Mesendoderm (in vitro differentiated cells): ENCODE data around the gene ENDOU.

Experiments
- DNase-seq: peaks from one replicate; pipeline ENCODE4 v3.0.0; 2013
- H2AK5ac ChIP-seq: 2 replicates; pipeline ENCODE4 v1.6.1; 2013; ENCODE audit warnings: low read length, inconsistent platforms
- H2BK120ac ChIP-seq: 2 replicates; pipeline ENCODE4 v1.6.1; 2013; ENCODE audit warnings: low read depth, mild to moderate bottlenecking, low read length, moderate library complexity, mixed read lengths
- H2BK15ac ChIP-seq: replicated peaks from 2 replicates; pipeline ENCODE4 v1.6.1; 2013; ENCODE audit warnings: low read depth, mild to moderate bottlenecking, moderate library complexity
- H2BK5ac ChIP-seq: 2 replicates; pipeline ENCODE4 v1.6.1; 2013; ENCODE audit warnings: low read length, inconsistent platforms
- H3K18ac ChIP-seq: 2 replicates; pipeline ENCODE4 v1.6.1; 2013; ENCODE audit warnings: mild to moderate bottlenecking, low read length, mixed read lengths
- H3K23ac ChIP-seq: one replicate; pipeline ENCODE4 v1.6.1; 2013; ENCODE audit warnings: low read length
- H3K27ac ChIP-seq: 2 replicates; pipeline ENCODE4 v1.5.1; 2013; ENCODE audit warnings: low read depth, mild to moderate bottlenecking, inconsistent platforms, low read length, moderate library complexity
- H3K27me3 ChIP-seq: 2 replicates; pipeline ENCODE4 v1.6.1; 2013; ENCODE audit warnings: low read length, control low read depth, mild to moderate bottlenecking, inconsistent platforms; ENCODE audit not compliant: insufficient read depth, poor library complexity
- H3K36me3 ChIP-seq: 2 replicates; pipeline ENCODE4 v1.6.1; 2013; ENCODE audit warnings: low read length, inconsistent platforms; ENCODE audit not compliant: control insufficient read depth, insufficient read depth
- H3K4ac ChIP-seq: one replicate; pipeline ENCODE4 v1.6.1; 2013; ENCODE audit warnings: low read depth, mild to moderate bottlenecking, low read length, moderate library complexity
- H3K4me1 ChIP-seq: 2 replicates; pipeline ENCODE4 v1.6.1; 2013; ENCODE audit warnings: low read depth, low read length, inconsistent platforms; ENCODE audit not compliant: control insufficient read depth
- H3K4me2 ChIP-seq: 2 replicates; pipeline ENCODE4 v1.6.1; 2013; ENCODE audit warnings: low read length
- H3K4me3 ChIP-seq: 2 replicates; pipeline ENCODE4 v1.5.1; 2013; ENCODE audit warnings: mild to moderate bottlenecking, low read length
- H3K56ac ChIP-seq: one replicate; pipeline ENCODE4 v1.6.1; 2013; ENCODE audit warnings: low read length
- H3K79me1 ChIP-seq: 2 replicates; pipeline ENCODE4 v1.6.1; 2013; ENCODE audit warnings: low read length, inconsistent platforms
- H3K79me2 ChIP-seq: 2 replicates; pipeline ENCODE4 v1.6.1; 2013; ENCODE audit warnings: mild to moderate bottlenecking, low read length; ENCODE audit not compliant: control insufficient read depth, insufficient read depth
- H3K9ac ChIP-seq: 2 replicates; pipeline ENCODE4 v1.6.1; 2013; ENCODE audit warnings: low read length, inconsistent platforms
- H4K5ac ChIP-seq: one replicate; pipeline ENCODE4 v1.6.1; 2013; ENCODE audit warnings: low read length
- H4K8ac ChIP-seq: one replicate; pipeline ENCODE4 v1.6.1; 2013; ENCODE audit warnings: low read depth, mild to moderate bottlenecking, control low read depth, low read length, moderate library complexity
- WGBS: extraction: QIAGEN DNeasy Blood & Tissue Kit; methylation state at CpG from one replicate; pipeline ENCODE4 v1.1.7; 2013; ENCODE audit warnings: low lambda C conversion rate, missing lambda C conversion rate; ENCODE audit not compliant: insufficient coverage; ENCODE audit errors: extremely low coverage; 5-methylcytosine and 5-hydroxymethylcytosine counted together

The ENDOU gene

GRCh38 chr12:47729233-47729632, 3.9 kb upstream of the ENDOU start:
- H3K18ac ChIP-seq, result no peak overlapping the region
- no peaks in the 10 kb centered on the region for H3K79me1 ChIP-seq
- no peaks in the 10 kb centered on the region for H3K36me3 ChIP-seq
- WGBS, result no CpG with 5 or more reads among the region's 3 CpGs
- H3K4me1 ChIP-seq, result no peaks in the 10 kb centered on the region
- no peak overlapping the region for H2BK15ac ChIP-seq
- H3K4me3 ChIP-seq, result no peak overlapping the region
- H3K27ac ChIP-seq, result no peak overlapping the region
- no peak overlapping the region for H2BK5ac ChIP-seq
- no peak for DNase-seq
- no peak overlapping the region for H2BK120ac ChIP-seq
- no peak overlapping the region for H3K9ac ChIP-seq
- H4K8ac ChIP-seq, result no peak overlapping the region
- H2AK5ac ChIP-seq, result no peak overlapping the region
- H3K27me3 ChIP-seq, result no peaks in the 10 kb centered on the region
- no peak overlapping the region for H3K23ac ChIP-seq
- H4K5ac ChIP-seq, result no peak overlapping the region
- H3K4ac ChIP-seq, result no peak overlapping the region
- H3K4me2 ChIP-seq, result no peak overlapping the region
- no peak overlapping the region for H3K56ac ChIP-seq
- no peaks in the 10 kb centered on the region for H3K79me2 ChIP-seq

DNA sequence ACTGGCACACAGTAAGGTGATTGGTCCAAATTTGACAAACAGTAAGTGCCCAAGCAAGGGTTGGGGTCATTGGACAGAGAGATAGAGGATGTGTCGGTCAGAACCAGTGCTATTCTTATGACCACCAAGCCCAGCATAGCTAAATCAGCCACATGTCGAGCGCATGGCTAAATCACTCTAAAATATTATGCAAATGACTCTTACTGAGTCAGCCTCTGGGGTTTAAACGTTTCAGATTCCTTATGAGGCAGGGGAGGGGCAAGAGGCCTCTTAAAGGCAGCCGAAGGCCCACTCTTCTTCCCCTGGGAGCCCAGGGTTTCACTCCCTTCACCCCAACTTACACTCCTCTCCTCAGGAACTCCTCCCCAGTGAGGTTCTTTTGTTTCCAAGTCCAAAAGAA, 603 bp upstream of the ENDOU start:
- Histone ChIP-seq H2BK5ac (no peak overlapping the region), H3K9ac (no peak overlapping the region), H3K79me1 (no peaks in the 10 kb centered on the region), H3K4me1 (no peaks in the 10 kb centered on the region), H3K56ac (no peak overlapping the region), H3K79me2 (no peaks in the 10 kb centered on the region), H3K4me2 (no peak overlapping the region), H3K27ac (no peak overlapping the region), H2BK120ac (no peak overlapping the region), H3K4ac (no peak overlapping the region), H4K8ac (no peak overlapping the region), H3K27me3 (no peaks in the 10 kb centered on the region), H3K23ac (no peak overlapping the region), H3K4me3 (no peak overlapping the region), H3K36me3 (no peaks in the 10 kb centered on the region), H3K18ac (no peak overlapping the region), H4K5ac (no peak overlapping the region), H2BK15ac (no peak overlapping the region), H2AK5ac (no peak overlapping the region)
- no CpG with 5 or more reads among the region's 5 CpGs for WGBS
- DNase-seq, result no peak

GRCh38 chr12:47722941-47723631, 2.2 kb downstream of the ENDOU start:
- Histone ChIP-seq H3K27me3 (no peaks in the 10 kb centered on the region), H3K9ac (no peak overlapping the region), H3K4ac (no peak overlapping the region), H3K18ac (no peak overlapping the region), H2BK5ac (no peak overlapping the region), H3K4me2 (no peak overlapping the region), H3K27ac (no peak overlapping the region), H3K79me2 (no peaks in the 10 kb centered on the region), H3K4me1 (no peaks in the 10 kb centered on the region), H3K36me3 (no peaks in the 10 kb centered on the region), H3K56ac (no peak overlapping the region), H2BK15ac (no peak overlapping the region), H4K8ac (no peak overlapping the region), H2BK120ac (no peak overlapping the region), H3K23ac (no peak overlapping the region), H3K4me3 (no peak overlapping the region), H4K5ac (no peak overlapping the region), H2AK5ac (no peak overlapping the region), H3K79me1 (no peaks in the 10 kb centered on the region)
- WGBS, result no CpG with 5 or more reads among the region's 5 CpGs
- no peak for DNase-seq

- H2AK5ac ChIP-seq, result no peak overlapping the region
- no peaks in the 10 kb centered on the region for H3K36me3 ChIP-seq
- no peaks in the 10 kb centered on the region for H3K27me3 ChIP-seq
- H3K4me1 ChIP-seq, result no peaks in the 10 kb centered on the region
- no peak overlapping the region for H4K8ac ChIP-seq
- no peak overlapping the region for H2BK120ac ChIP-seq
- H2BK5ac ChIP-seq, result no peak overlapping the region
- WGBS, result no CpG with 5 or more reads among the region's 7 CpGs
- H3K79me2 ChIP-seq, result no peaks in the 10 kb centered on the region
- DNase-seq, result no peak
- H3K23ac ChIP-seq, result no peak overlapping the region
- H3K79me1 ChIP-seq, result no peaks in the 10 kb centered on the region
- no peak overlapping the region for H4K5ac ChIP-seq
- H3K56ac ChIP-seq, result no peak overlapping the region
- H3K9ac ChIP-seq, result no peak overlapping the region
- H3K4me3 ChIP-seq, result no peak overlapping the region
- no peak overlapping the region for H3K4me2 ChIP-seq
- no peak overlapping the region for H3K4ac ChIP-seq
- H3K27ac ChIP-seq, result no peak overlapping the region
- H2BK15ac ChIP-seq, result no peak overlapping the region
- H3K18ac ChIP-seq, result no peak overlapping the region
These were observed 3.0 kb downstream of the ENDOU start for GRCh38 chr12:47722136-47722834.

GRCh38 chr12:47721431-47721973, 3.8 kb downstream of the ENDOU start:
- H2BK5ac ChIP-seq, result no peak overlapping the region
- no CpG with 5 or more reads among the region's 9 CpGs for WGBS
- H2AK5ac ChIP-seq, result no peak overlapping the region
- H4K8ac ChIP-seq, result no peak overlapping the region
- no peaks in the 10 kb centered on the region for H3K79me2 ChIP-seq
- H3K18ac ChIP-seq, result no peak overlapping the region
- H4K5ac ChIP-seq, result no peak overlapping the region
- no peak overlapping the region for H2BK15ac ChIP-seq
- no peak overlapping the region for H3K4me2 ChIP-seq
- no peak overlapping the region for H3K4ac ChIP-seq
- no peaks in the 10 kb centered on the region for H3K27me3 ChIP-seq
- no peak overlapping the region for H3K4me3 ChIP-seq
- no peak overlapping the region for H3K9ac ChIP-seq
- no peak overlapping the region for H3K56ac ChIP-seq
- H3K27ac ChIP-seq, result no peak overlapping the region
- no peaks in the 10 kb centered on the region for H3K4me1 ChIP-seq
- H3K23ac ChIP-seq, result no peak overlapping the region
- no peaks in the 10 kb centered on the region for H3K36me3 ChIP-seq
- no peak for DNase-seq
- no peak overlapping the region for H2BK120ac ChIP-seq
- H3K79me1 ChIP-seq, result no peaks in the 10 kb centered on the region
